ENCODE measurements around the gene ARMC2.

Gene ARMC2

DNA sequence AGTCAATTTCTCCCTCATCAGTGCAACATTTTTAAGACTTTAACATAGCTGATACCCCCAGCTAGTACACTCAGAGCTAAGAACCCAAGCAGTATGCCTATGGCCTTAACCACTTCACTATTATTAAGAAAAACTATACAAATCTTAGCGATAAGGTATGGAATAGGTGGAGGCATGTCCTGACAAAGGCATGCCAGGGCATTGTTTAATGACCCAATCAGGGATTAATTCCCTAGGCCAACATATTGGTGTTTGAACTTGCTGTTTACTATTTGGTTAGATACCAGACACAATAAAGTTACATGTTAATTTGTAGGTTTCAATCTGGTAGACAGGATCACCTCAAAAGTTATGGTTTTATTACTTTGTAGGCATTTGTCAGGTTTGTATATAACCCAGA lies 93.1 kb downstream of the ARMC2 start:
- Histone ChIP-seq H3K9ac (ENCODE audit: low read length) (no peak overlapping the region), H2AFZ (ENCODE audit: low read depth, low read length, severe bottlenecking) (no peak overlapping the region), H3K79me2 (ENCODE audit: insufficient read depth, low read length) (no peaks in the 10 kb centered on the region), H3F3A (ENCODE audit: insufficient read depth) (no peaks in the 10 kb centered on the region), H3K27ac (ENCODE audit: low read depth, low read length) (no peak overlapping the region), H3K27me3 (ENCODE audit: low read length) (no peaks in the 10 kb centered on the region), H4K20me1 (ENCODE audit: low read depth, low read length) (no peaks in the 10 kb centered on the region), H3K9me3 (ENCODE audit: insufficient read depth, low read length) (no peaks in the 10 kb centered on the region), H3K4me3 (ENCODE audit: insufficient read depth, low read length, poor library complexity, severe bottlenecking) (no peak overlapping the region), H3K36me3 (ENCODE audit: low read length) (no peaks in the 10 kb centered on the region), H3K4me2 (ENCODE audit: low read depth, low read length, poor library complexity, severe bottlenecking) (no peak overlapping the region), H3K9me2 (replicated peaks; ENCODE audit: insufficient read depth, low read length) (no peaks in the 10 kb centered on the region)
- TF ChIP-seq, protein P1, sequence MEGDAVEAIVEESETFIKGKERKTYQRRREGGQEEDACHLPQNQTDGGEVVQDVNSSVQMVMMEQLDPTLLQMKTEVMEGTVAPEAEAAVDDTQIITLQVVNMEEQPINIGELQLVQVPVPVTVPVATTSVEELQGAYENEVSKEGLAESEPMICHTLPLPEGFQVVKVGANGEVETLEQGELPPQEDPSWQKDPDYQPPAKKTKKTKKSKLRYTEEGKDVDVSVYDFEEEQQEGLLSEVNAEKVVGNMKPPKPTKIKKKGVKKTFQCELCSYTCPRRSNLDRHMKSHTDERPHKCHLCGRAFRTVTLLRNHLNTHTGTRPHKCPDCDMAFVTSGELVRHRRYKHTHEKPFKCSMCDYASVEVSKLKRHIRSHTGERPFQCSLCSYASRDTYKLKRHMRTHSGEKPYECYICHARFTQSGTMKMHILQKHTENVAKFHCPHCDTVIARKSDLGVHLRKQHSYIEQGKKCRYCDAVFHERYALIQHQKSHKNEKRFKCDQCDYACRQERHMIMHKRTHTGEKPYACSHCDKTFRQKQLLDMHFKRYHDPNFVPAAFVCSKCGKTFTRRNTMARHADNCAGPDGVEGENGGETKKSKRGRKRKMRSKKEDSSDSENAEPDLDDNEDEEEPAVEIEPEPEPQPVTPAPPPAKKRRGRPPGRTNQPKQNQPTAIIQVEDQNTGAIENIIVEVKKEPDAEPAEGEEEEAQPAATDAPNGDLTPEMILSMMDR (IDR thresholded peaks at IDR 0.05; ENCODE audit: insufficient read depth, low read length, poor library complexity, severe bottlenecking), result no peak
- TF ChIP-seq EZH2phosphoT487 (conservative IDR thresholded peaks at IDR 0.05; ENCODE audit: low read length), result no peak

DNA sequence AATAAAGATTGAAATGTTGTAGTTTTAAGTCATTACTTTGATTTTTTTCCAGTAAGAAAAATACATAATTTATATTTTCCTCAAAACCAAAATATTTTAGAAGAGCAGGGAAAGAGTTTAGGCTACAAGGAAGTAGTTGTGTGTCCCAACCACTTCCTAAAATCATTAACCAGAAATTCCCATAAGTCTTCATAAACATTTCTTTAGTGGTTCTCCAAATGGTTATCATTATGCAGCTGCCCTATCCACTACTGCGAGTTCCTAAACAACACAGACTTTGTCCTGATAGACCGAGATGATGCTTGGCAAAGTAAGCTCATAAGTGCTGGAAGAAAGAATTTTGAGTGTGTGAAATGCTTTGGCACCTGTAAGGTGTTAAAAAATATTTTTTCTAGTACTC lies 93.6 kb downstream of the ARMC2 start:
- Histone ChIP-seq H3K9me3 (ENCODE audit: insufficient read depth, low read length) (no peaks in the 10 kb centered on the region), H3F3A (ENCODE audit: insufficient read depth) (no peaks in the 10 kb centered on the region), H3K9me2 (replicated peaks; ENCODE audit: insufficient read depth, low read length) (no peaks in the 10 kb centered on the region), H3K27me3 (ENCODE audit: low read length) (no peaks in the 10 kb centered on the region), H3K27ac (ENCODE audit: low read depth, low read length) (no peak overlapping the region), H3K79me2 (ENCODE audit: insufficient read depth, low read length) (no peaks in the 10 kb centered on the region), H4K20me1 (ENCODE audit: low read depth, low read length) (no peaks in the 10 kb centered on the region), H3K4me3 (ENCODE audit: insufficient read depth, low read length, poor library complexity, severe bottlenecking) (no peak overlapping the region), H3K9ac (ENCODE audit: low read length) (no peak overlapping the region), H3K36me3 (ENCODE audit: low read length) (no peaks in the 10 kb centered on the region), H3K4me2 (ENCODE audit: low read depth, low read length, poor library complexity, severe bottlenecking) (no peak overlapping the region), H2AFZ (ENCODE audit: low read depth, low read length, severe bottlenecking) (no peak overlapping the region)
- no peak for TF ChIP-seq EZH2phosphoT487 (conservative IDR thresholded peaks at IDR 0.05; ENCODE audit: low read length)
- TF ChIP-seq, protein P1 (IDR thresholded peaks at IDR 0.05; ENCODE audit: insufficient read depth, low read length, poor library complexity, severe bottlenecking), result no peak

DNA sequence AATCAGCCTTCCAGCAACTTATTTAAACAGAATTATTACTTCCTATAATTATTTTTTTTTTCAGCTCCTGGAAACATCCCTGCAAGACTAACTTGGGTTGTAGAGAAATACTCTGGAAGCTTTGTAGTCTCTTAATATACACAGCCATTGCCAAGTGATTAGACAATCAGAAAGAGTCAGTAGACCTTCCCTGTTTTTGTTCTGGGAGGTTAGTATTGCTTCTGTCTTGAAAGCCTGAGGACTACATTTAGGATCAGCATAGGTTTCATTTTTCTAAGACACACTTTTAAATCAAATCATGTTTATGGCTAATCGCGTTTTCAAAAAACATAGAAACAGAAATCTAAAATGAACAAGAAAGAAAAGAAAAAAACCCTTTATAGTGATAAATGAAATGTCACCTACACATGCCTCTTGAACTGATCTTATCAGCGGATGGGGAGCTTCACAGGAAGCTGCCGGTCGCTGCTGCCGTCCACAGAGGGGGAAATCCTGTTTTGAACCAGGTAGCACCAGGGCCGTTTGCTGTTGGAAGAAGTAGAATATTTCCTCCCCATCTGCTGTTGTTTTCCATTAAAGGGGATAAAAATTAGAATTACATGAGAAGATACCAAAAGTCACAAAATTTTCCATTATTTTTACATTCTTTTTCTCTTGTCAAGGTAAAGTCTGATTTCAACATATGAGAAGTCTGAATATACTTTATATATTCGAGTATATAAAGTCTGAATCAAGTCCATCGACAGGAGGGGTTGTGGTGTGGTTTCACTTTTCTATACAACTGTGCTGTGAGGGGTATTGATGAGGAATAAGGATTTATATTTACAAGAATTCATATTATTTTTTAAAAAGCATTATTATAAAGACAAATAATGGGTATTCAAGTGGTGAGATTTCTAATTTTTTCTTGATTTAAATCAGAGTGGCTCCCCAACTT lies 94.6 kb downstream of the ARMC2 start:
- Histone ChIP-seq H3F3A (ENCODE audit: insufficient read depth) (no peaks in the 10 kb centered on the region), H3K9ac (ENCODE audit: low read length) (no peak overlapping the region), H2AFZ (ENCODE audit: low read depth, low read length, severe bottlenecking) (peak overlapping the region; percentile 23), H3K79me2 (ENCODE audit: insufficient read depth, low read length) (no peaks in the 10 kb centered on the region), H3K9me3 (ENCODE audit: insufficient read depth, low read length) (no peaks in the 10 kb centered on the region), H3K4me2 (ENCODE audit: low read depth, low read length, poor library complexity, severe bottlenecking) (no peak overlapping the region), H4K20me1 (ENCODE audit: low read depth, low read length) (no peaks in the 10 kb centered on the region), H3K4me3 (ENCODE audit: insufficient read depth, low read length, poor library complexity, severe bottlenecking) (no peak overlapping the region), H3K9me2 (replicated peaks; ENCODE audit: insufficient read depth, low read length) (no peaks in the 10 kb centered on the region), H3K36me3 (ENCODE audit: low read length) (no peaks in the 10 kb centered on the region), H3K27ac (ENCODE audit: low read depth, low read length) (no peak overlapping the region), H3K27me3 (ENCODE audit: low read length) (no peaks in the 10 kb centered on the region)
- no peak for TF ChIP-seq EZH2phosphoT487 (conservative IDR thresholded peaks at IDR 0.05; ENCODE audit: low read length)
- TF ChIP-seq, protein P1 (IDR thresholded peaks at IDR 0.05; ENCODE audit: insufficient read depth, low read length, poor library complexity, severe bottlenecking), result no peak
